HG02885 (cell line): ENCODE results near the gene LCE7A.

Source experiments
- ATAC-seq: cut with Tn5 transposase; IDR thresholded peaks from one replicate; pipeline ENCODE4 v1.9.1; 2021; ENCODE audit warnings: mild to moderate bottlenecking; ENCODE audit not compliant: unreplicated experiment, poor library complexity

The LCE7A gene

GRCh38 chr1:152879559-152880198 is 19.9 kb downstream of the LCE7A start:
- ATAC-seq: no peak

GRCh38 chr1:152880316-152880715 is 20.5 kb downstream of the LCE7A start:
- ATAC-seq: no peak

DNA sequence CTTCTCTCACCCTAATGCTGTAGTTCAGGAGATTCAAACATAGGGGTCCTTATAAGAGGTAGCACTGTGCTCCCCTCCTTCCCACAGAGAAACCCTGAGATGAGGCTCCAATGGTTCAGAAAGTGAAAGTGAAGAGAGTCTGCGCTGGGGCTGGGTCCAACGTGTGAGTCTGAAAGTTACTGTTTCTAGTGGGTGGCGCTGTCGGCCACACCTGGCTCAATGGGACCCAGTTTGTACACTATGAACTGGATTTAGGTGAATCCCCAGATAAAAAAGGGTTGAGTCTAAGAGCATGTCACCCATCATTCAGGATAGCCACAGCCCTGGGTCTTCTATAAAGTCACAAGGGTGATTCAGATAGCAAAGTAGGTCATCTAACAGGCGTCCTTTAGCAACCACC is 21.1 kb downstream of the LCE7A start:
- peak; percentile 85 for ATAC-seq

- no peak for ATAC-seq
These were observed 24.3 kb downstream of the LCE7A start for GRCh38 chr1:152884085-152884484.

GRCh38 chr1:152884506-152884905 is 24.7 kb downstream of the LCE7A start:
- no peak for ATAC-seq

DNA sequence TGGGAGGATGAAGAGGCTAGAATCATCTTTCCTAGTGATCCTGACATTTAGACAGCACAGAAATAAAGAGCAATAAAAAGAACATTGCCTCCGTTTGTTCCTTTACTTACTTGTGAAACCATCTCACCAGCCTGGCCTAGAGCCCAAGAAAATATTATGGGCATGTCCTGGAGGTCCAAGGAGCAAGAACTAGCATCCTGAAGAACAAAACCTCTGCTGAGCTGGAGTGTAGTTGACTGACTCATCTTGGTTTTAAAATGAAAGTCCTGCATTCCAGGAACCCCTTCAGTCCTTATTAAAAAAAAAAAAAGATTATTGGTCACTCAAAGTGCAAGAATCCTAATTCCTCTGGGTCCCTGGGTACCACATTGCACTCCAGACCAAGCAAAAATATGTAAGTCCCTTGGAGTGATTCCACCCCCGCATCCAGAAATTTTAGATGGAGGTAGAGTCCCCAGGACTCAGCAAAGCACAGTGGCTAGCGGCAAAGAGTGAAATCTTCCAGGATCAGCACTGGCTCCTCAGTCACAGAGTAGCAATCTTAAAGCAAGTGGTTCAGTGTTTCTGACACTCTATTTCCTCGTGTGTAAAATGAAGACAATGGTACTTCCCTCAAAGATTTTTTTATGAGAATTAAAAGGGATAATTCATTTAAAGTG is 25.3 kb downstream of the LCE7A start:
- ATAC-seq: no peak

- ATAC-seq: no peak
These were observed 26.3 kb downstream of the LCE7A start for GRCh38 chr1:152886085-152886484.

GRCh38 chr1:152886758-152887409 is 27.1 kb downstream of the LCE7A start:
- ATAC-seq: no peak

GRCh38 chr1:152888126-152888525 is 28.3 kb downstream of the LCE7A start:
- no peak for ATAC-seq

- no peak for ATAC-seq
These were observed 39.2 kb downstream of the LCE7A start for GRCh38 chr1:152899027-152899426.

- ATAC-seq: no peak
These were observed 40.1 kb downstream of the LCE7A start for GRCh38 chr1:152899883-152900282.

DNA sequence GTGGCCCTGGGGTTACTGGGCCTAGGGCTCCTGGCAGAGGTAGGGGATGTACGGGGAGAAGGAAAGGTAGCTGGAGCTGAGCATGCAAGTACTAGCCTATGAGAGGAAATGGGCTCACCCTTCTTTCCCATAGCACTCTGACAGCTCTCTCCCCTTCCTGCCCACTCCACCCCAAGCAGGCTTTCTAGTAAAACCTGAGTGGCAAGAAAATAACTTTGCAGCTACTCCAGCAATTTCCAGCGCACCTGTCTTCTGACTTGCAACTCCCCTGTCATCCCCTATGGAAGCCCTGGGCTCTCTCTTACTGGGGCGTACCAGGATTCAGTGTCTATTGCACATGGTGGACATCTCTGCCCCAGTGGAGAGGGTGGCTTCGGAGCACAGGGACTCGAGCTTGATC is 41.8 kb downstream of the LCE7A start:
- no peak for ATAC-seq

DNA sequence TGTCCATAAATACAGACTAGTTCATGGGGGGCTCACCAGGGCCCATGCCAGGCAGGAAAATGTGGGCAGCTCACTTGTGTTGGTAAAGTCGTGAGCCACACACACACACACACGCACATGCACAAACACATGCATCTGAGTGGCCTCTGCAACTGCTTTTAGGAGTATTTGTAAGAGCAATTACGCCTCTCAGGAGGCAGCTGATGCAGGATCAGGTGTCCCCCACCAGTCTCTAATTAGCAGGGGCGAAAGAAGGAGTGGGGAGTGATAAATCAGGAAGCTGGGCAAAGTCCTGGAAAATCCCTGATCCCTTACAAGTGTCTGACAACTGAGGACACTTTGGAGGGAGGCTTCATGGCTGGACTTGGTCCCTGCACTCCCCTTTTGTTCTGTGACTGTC is 42.8 kb downstream of the LCE7A start:
- ATAC-seq: no peak

- ATAC-seq: no peak
These were observed 45.1 kb downstream of the LCE7A start for GRCh38 chr1:152904688-152905440.

- no peak for ATAC-seq
These were observed 46.3 kb downstream of the LCE7A start for GRCh38 chr1:152906023-152906565.

DNA sequence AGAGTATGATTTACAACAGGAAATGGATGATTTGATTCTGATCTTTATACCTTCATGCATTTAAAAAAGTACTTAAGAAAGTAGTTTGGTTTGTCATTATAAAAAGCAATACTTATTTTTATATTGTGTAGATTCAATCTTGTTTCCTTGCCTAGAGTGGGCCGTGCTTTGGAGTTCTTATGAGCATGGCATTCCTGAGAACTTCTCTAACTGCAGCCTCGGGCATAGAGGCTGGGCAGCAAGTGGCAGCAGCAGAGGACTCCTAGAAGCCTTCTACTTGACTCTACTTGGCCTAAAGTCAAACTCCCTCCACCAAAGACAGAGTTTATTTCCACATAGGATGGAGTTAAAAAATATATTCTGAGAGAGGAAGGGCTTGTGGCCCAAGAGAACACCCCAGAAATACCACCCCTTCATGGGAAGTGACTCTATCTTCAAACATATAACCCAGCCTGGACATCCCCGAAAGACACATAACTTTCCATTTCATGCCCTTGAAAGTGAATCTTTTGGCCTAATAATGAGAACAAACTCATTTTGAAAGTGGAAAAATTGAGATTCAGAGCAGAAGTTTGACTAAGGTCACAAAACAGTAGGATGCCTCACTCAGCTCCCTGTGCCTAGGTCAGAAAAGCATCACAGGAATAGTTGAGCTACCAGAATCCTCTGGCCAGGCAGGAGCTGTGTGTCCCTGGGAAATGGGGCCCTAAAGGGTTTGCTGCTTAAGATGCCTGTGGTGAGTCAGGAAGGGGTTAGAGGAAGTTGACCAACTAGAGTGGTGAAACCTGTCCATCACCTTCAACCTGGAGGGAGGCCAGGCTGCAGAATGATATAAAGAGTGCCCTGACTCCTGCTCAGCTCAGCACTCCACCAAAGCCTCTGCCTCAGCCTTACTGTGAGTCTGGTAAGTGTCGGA is 48.1 kb downstream of the LCE7A start, which contains the start of gene IVL:
Gene IVL, plus strand, starts transcription at position 861 of the 916 bp plus-strand sequence. CDS start 1,252 bp downstream, outside the sequence.
- ATAC-seq: peak; percentile 59

- ATAC-seq: no peak
These were observed 49.4 kb downstream of the LCE7A start for GRCh38 chr1:152909206-152909605.
